CD1c-positive myeloid dendritic cell (primary cell): Measurements from ENCODE around the gene KRTAP10-3.

Experiments
- DNase-seq: peaks from one replicate; pipeline ENCODE4 v3.0.0-alpha.2; 2016; ENCODE audit errors: extremely low spot score

Gene KRTAP10-3

DNA sequence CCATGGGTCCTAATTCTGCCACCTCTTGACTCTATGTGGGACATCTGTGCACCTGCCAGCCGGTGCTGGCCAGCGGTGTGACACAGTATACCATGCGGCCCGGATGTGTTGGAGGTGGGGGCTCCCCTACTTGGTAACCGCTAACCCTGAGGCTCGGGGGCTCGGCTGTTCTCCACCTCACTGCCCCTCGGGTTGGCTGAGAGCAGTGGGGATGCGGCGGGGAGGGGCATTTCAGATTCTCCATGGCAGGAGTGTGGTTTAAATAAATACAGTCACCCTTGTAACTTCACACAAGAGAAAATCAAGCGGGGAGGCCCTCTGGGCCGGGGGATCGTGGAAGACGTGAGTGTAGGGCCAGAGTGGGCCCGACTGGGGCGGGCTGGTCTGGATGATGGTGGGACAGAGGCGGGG lies 29.6 kb downstream of the KRTAP10-3 start:
- DNase-seq: no peak

DNA sequence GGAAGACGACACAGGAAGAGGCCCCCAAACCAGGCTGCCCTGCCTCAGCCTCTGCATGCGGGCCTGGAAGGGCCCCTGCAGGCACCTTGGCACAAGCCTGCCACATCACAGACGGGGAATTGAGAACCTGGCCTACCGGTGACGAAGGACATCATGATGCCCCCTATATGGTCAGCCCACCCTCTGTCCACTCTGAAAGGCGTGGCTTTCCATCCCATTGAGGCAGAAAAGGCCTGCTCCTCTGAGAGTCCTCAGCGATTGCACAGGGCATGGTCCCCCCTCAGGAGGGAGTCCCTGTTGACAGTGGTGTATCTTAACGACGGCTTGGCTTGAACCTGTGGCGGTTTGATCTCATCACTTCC lies 30.0 kb downstream of the KRTAP10-3 start:
- DNase-seq: no peak

DNA sequence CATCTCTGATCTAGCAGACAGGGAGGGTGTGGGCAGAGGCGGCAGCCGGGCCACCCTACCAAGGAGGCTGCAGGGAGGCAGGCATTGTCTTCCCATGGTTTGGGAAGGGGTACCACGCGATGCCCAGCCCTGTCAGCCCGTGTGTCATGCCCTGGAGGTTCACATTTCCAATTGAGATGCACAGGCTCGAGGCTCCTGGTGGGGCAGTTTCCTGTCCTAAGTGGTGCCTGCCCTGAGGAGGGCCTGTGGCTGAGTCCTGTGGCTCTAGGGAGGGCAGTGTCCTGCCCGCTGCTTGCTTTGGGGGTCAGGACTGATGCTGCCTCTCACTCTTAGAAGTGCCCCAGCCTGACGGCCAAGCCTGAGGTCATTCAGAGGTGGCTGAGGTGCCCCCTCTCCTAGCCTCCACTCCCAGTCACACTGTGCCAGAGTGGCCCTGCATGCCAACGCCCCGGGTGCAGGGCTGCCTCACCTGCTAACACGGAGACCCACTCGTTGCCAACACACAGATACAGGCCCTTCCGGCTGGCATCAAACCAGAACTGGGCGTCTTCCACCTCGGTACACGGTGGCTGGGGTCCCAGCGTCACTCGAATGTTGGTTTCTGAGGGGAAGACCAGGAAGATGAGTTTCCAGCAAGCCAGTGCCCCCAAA lies 30.5 kb downstream of the KRTAP10-3 start:
- no peak for DNase-seq

GRCh38 chr21:44527156-44527982 lies 31.2 kb downstream of the KRTAP10-3 start:
- DNase-seq: no peak

GRCh38 chr21:44526096-44526997 lies 32.2 kb downstream of the KRTAP10-3 start:
- DNase-seq: no peak

GRCh38 chr21:44525391-44526095 lies 33.1 kb downstream of the KRTAP10-3 start:
- no peak for DNase-seq

DNA sequence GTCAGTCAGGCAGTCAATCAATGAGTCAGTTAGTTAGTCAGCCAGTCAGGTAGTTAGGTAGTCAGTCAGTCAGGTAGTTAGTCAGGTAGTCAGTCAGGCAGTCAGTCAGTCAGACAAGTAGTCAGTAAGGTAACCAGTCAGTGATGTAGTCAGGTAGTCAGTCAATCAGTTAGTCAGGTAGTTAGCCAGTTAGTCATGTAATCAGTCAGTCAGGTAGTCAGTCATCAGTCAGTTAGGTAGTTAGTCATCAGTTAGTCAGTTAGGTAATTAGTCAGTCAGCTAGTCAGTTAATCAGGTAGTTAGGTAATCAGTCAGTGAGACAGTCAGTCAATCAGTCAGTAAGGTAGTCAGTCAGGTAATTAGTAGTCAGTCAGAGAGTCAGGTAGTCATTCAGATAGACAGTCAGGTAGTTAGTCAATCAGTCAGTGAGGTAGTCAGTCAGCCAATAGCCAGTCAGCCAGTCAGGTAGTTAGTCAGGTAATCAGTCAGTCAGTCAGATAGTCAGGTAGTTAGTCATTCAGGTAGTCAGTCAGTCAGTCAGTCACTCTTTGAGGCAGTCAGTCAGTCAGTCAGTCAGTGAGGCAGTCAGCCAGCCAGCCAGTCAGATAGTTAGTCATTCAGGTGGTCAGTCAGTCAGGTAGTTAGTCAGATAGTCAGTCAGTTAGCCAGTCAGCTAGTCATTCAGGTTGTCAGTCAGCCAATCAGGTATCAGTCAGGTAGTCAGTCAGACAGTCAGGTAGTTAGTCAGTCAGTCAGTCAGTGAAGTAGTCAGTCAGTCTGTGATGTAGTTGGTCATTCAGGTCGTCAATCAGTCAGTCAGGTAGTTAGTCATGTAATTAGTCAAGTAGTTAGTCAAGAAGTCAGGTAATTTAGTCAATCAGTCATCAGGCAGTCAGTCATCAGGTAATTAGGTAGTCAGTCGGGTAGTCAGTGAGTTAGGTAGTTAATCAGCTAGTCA lies 33.9 kb downstream of the KRTAP10-3 start:
- DNase-seq: no peak

DNA sequence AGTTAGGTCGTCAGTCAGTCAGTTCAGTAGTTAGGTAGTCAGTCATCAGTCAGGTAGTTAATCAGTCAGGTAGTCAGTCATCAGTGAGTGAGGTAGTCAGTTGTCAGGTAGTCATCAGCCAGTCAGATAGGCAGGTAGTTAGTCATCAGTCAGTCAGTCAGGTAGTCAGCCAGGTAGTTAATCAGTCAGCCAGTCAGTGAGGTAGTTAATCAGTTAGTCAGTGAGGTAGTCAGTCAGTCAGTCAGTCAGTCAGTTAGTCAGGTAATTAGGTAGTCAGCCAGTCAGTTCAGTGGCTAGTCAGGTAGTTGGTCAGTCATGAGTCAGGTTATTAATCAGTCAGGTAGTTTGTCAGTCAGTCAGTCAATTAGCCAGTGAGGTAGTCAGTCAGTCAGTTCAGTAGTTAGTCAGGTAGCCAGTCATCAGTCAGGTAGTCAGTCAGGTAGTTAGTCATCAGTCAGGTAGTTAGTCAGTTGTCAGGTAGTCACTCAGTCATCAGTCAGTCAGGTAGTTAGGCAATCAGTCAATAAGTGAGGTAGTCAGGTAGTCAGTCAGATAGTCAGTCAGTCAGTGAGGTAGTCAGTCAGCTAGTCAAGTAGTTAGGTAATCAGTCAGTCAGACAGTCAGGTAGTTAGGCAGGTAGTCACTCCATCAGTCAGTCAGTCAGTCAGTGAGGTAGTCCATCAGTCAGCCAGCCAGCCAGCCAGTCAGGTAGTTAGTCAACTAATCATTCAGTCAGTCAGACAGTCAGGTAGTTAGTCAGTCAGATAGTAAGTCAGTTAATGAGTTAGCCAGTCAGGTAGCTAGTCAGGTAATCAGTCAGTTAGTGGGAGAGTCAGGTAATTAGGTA lies 34.8 kb downstream of the KRTAP10-3 start:
- DNase-seq: no peak

DNA sequence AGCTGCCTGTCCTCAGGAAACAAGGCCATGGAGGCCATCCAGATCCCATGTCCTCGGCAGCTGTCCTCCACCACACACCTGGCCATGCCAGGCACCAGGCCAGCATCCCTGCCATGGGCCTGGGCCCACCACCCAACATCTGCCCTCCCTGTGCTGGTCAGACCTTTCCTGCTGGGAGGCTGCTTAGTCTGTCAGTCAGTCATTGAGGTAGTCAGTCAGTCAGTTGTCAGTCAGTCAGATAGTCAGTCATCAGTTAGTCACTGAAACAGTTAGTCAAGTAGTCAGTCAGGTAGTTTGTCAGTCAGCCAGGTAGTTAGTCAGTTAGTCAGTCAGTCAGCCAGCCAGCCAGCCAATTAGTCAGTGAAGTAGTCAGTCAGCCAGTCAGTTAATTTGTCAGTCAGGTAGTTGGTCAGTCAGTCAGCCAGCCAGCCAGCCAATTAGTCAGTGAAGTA lies 35.8 kb downstream of the KRTAP10-3 start:
- no peak for DNase-seq

DNA sequence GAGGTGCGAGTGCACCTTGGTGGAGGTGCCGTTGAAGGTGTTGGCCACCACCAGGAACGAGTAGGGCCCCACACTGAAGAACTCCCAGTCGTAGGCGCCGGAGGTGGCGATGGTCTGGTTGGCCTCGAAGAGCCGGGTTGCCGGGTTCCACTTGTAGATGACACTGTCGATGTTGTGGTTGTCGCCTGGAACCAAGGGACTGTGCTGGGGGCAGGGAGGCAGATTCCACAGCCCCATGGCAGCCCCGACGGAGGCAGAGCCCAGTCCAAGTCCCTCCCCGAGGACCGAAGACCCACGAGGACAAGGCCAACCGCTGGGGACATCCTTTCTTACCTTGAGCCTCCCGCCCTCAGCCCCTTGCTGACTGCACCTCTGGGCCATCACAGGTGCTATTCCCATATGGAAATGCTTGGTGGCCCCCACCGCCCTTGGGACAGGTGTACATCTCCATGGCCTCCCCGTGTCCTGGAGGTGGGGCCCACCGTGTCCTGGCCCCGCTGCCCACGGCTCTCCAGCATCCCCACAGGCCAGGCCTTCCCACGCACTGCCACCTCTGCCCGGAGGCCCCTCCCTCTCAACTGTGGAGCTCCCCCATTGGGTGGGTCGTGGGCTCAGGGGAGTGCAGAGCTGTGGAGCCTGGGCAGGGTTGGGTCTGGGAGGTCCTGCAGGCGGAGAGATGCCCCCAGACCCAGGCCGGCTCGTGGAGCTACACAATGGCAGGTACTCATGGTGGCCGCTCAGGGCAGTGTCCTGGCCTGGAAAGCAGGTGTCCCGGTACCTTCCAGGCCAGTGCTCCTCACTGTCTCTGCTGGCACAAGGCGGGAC lies 36.5 kb downstream of the KRTAP10-3 start:
- DNase-seq: no peak

DNA sequence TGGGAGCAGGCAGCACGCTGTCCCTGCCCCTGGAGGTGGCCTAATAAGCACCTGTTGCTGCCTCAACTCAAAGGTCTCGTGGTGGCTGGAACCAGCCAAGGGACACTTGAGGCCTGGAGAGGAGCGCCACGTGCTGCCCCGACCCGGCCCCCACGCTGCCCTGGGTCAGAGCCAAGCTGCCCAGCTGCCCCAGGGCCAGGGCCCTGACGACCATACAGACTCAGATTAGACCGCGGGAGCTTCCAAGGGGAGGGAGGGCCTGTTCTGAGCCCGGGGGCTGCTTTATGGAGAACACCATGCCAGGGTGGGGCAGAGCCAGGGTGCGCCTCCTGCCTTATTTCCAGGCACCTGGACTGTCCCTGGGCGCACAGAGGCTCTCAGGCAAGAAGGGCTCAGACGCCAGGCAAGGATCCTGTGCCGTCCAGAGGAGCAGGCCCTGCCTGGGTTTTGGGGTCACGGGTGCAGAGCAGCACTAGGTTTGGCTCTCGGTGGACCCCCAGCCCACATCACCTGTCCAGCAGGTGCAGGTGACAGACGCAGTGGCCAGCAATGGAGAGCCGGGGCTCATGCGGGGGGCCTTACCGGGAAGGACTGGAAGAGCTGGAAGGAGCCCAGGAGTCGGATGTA lies 37.2 kb downstream of the KRTAP10-3 start:
- no peak for DNase-seq

- no peak for DNase-seq
These were observed 38.0 kb downstream of the KRTAP10-3 start for GRCh38 chr21:44520326-44521300.

DNA sequence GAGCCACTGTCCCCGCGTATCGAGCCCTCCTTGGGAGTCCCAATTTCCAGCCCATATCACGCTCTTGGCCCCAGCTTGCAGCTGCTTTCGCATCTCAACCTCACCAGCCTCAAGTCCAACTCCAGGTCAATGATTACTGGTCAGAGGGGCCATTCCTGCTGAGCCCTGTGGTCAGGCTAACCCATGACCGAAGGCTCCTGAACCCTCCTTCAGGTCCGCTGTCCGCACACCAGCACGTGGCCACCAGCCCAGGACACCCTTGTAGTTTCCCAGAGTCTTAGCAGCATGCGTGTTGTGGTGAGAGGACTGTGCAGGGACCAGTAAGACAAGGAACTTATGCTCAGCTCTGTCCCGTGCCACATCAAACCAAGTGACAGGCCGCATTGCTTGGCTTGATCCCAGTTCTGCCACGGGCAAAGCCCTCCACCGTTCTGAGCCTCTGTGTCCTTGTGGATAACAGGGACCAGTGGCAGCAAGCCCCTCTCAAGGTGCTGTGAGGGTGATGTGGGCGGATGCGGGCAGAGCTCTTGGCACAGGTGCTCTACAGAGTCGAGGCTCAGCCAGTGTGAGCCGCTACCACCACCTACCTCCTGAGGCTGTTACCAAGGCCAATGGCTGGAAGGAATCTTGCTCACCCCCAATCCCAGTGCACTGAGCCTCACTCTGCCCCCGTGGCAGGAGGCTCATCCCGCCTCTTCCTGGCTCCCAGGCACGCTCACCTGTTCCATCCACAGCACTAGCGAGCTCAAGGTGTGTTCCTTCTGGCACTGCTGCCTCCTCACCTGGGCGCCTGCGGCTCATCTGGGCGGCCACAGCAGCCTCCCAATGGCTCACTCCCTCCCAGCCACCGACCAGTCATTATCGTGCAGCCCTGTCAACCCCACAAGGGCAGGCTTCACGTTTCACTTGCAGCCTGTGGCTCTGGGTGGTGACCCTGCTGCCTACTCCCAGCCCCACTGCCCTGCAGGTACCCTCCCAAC lies 39.0 kb downstream of the KRTAP10-3 start:
- DNase-seq: no peak

DNA sequence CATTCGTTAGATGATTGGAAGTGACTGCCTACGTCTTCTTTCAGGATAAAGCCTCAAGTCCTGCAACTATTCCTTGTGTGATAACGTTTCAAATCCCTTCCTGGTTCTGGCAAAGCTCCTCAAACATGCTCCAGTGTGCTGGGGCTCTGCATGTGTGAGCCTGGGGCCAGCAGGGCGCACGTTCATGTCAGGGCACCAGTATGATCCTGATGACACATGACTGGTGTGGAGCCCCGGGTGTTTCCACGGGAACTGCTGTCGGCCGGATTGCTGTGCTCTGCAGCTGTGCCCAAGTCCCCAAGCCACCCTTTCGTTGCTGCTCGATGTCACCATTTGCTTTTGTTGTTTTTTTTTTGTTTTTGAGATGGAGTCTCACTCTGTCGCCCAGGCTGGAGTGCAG lies 39.9 kb downstream of the KRTAP10-3 start:
- DNase-seq: no peak

- no peak for DNase-seq
These were observed 41.3 kb downstream of the KRTAP10-3 start for GRCh38 chr21:44517175-44517899.
